Stimulated activated CD4-positive, alpha-beta T cell treated with anti-CD3 and anti-CD28 coated beads, Interleukin-12 subunit alpha, Interleukin-12 subunit beta, amount 100 ng/mL, for 4 hours (primary cell): ENCODE data around the gene MYMK.
A peak's percentile ranks its signal among the peaks of the same experiment; 100 is the strongest.

Experiments
- DNase-seq: peaks from one replicate; pipeline ENCODE4 v3.0.0-alpha.2; 2020

The MYMK gene

DNA sequence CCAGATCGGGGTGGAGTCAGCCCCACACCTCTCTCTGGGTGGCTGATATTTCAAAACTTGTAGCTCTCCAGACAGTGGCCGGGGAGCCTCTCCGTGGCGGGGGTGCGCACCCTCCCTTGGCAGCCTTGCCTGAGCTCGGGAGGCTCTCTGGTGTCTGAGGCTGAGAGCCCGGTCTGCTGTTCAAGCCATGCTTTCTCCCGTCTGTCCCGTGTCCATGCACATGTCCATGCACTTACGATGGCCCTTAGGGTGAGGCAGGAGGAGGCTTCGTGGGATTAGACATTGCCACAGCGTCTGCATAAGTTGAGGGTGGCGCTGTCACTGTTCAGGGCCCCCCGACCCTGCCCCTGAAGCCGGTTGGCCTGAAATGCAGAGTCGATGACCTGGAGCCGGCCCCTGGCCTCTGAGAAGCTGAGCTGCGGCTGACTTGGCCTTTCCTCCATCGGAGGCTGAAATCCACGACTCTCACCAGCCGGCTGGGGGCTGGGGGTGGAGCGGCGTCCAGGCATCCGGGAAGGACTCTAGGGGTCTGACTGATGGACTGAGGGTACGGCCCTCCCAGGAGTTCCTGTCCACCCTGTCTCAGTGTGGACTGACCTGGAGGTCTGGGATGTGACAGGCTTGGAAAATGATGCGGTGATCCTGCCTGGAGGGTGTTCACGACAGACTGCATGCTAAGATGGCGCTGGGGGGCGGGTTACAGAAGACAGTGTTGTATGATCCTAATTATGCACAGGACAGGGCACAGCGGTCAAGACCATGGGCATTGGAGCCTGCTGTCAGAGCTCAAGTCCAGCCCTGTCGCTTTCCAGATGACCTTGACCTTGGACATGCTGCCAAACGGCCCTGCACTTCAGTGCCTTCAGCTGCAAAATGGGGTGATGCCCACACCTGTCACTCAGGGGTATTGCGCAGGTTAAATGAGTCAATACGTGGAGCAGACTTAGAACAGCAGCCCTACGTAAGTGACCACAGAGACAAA, 27.6 kb downstream of the MYMK start:
- DNase-seq, result no peak

DNA sequence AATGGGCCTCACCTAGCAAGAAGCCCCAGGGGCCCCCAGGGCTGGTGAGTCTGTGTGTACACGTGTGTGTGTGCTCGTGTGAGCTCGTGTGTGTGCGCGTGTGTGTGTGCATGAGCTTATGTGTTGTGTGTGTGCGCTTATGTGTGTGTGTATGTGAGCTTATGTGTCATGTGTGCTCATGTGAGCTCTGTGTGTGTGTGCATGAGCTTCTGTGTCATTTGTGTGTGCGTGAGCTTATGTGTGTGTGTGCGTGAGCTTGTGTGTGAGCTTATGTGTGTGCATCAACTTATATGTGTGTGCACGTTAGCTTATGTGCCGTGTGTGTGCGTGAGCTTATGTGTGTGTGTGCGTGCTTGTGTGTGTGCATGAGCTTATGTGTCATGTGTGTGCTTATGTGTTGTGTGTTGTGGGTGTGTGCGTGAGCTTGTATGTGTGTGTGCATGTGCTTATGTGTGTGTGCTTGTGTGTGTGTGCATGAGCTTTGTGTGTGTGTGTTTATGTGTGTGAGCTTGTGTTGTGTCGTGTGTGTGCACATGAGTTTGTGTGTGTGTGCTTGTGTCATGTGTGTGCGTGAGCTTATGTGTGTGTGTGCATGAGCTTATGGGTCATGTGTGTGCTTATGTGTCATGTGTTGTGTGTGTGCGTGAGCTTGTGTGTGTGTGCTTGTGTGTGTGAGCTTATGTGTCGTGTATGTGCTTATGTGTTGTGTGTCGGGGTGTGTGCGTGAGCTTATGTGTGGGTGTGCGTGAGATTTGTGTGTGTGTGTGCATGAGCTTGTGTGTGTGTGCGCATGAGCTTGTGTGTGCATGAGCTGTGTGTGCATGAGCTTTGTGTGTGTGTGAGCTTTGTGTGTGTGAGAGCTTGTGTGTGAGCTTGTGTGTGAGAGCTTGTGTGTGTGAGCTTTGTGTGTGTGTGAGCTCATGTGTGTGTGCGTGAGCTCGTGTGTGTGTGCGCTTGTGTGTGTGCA, 29.1 kb downstream of the MYMK start:
- DNase-seq, result no peak

DNA sequence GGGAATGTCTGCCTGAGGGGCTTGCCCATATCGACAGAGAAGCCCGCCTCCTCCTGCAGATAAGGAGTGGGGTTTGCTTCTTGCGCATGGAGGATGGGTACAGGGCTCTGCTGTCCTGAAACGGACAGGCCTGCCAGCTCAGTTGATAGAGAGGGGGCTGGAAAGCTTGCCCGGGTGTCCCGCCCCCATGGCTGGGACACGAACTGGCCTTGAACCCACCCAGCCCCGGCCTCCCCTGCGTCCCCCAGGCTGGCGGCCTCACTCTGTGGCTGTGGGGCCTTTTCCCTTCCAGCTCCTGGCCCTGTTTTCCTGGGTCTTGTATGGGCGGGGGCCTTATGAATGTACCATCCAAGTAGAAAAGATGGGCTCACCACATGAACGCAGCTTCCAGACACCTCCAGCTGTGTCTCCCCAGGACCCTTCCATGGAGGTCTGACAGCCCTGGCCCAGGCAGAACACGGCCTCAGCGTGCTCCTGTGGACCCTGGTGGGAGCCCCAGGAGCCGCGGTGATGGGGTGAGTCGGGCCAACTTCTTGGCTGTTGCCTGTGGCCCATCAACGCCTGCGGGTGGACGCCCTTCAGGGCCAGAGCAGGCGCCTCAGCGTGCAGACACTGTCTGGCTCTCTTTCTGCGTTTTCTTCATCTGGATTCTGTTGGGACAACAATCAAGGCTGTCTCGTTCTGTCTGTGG, 30.0 kb downstream of the MYMK start:
- no peak for DNase-seq

DNA sequence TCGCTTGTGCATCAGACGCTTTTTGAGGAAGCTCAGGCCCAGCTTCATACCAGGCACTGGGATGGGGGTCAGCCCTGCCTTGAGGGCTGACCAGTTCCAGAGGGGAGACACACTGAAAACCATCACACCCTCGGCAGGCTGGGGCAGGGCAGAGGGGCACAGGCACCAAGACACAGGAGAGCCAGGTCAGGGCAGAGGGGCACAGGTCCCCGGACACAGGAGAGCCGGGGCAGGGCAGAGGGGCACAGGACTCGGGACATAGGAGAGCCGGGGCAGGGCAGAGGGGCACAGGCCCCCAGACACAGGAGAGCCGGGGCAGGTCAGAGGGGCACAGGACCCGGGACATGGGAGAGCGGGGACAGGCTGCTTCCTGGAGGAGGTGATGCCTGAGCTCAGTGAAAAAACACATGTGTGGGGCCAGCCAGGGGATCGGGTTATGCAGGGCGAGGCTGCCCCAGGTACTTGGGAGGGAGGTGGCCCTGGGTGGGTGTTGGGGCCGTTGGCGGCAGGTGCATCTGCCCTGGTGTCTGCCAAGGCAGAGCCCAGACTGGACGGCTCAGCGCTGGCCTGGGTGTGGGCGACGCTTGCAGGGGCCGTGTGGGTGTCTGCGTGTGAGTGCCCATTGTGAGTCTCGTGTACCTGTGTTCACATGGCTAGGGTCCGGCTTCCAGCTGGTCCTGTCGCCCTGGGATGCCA, 30.8 kb downstream of the MYMK start:
- DNase-seq, result no peak

DNA sequence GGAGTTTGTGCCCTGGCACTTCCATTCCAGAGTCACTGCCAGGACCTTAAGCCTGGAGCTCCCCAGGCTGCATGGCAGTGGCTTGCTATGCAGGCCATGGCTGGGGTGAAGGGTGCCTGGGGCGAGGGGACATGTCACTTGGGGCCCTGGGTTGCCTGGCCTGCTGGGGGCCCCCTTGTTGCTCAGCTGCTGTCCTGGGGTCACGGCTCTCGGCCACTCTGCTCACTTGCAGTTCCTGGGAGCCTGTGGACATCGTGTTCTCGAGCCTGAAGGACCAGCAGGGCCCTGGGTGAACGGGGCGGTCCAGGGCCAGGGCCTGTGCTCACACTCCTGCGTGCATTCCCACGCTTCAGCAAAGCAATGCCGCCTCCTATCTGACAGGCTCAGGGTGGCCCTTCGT, 31.3 kb downstream of the MYMK start:
- no peak for DNase-seq

DNA sequence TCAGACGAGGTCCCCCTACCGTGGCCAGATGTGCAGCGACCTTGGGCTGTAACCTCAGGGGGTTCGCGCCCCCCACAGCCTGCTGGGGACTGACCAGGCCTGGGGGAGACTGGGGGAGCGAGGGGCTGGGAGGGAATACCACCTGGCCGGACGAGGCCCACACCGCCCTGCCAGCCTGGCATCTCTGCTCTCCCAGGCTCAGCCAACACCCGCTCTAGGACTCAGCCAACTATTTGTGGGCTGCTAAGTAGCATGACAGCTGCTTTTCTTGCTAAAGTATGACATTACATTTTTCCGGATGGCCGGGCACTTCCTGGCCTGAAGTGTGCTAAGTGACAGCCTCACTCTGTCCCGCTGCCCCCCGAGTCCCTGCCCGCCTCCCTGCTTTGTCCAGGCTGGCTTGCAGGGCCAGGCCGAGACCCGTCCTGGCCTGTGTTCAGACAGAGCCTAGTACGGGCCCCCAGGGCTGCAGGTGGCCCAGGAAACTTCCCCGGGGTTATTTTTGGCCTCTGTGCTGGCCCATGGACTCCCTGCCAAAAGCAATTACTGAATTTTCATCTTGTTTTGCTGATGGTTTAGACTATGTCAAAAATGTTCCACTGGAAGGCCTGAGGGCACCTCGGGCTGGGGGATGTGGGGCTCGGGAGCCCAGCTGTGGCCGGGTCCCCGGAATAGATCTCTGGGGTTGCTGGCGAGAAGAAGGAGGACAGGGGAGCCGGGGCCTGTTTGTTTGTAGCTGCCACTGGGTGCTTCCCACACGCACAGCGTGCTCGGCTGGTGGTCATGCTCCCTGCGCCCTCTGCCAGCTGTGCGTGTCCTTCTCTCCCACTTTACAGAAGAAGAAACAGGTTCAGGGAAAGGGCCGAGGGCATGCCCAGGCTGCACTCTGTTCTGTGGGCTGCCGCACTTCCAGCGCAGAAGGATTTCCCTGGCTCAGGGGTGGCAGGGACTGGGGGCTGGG, 32.4 kb downstream of the MYMK start:
- no peak for DNase-seq

DNA sequence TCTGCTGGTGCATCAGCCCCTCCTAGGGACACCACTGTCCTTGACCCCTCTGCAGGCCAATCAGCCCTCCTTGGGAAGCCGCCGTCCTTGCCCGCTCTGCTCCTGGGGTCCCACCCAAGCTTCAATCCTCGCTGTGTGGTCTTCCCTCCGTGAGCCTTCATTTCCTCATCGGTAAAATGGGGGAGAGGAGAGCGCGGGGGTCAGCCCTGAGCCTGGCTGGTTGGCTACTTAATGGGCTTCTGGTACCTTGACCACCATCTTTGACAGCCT, 33.2 kb downstream of the MYMK start:
- no peak for DNase-seq

DNA sequence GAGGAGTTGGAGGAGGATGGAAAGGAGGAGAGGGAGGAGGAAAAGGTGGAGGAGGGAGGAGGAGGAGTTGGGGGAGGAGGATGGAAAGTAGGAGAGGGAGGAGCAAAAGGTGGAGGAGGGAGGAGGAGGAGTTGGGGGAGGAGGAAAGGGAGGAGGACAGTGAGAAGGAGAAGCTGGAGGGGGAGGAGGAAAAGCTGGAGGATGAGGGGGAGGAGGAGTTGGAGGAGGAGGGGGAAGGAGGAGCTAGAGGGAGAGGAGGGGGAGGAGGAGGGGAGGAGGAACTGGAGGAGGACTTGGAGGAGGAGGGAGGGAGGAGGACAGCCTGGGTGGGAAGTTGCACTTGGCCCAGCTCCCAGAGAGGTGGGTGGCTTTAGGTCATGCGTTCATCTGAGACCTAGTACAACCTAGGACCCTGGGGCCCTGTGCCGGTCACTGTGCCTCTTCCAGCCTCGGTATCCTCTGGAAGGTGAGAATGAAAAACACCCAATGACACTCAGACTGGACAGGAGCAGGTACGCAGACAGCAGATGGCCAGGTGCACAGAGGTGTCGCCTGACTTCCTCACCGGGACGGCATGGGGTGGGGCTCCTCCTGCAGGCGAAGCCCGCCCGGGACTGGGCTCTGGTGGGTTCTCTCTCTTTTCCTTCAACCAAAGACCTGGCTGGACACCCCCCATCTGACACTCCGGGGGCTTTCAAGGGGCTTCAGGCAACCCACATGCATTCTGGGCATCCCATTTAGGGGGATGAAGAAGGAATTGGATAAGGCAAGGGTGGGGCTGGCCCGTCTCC, 33.7 kb downstream of the MYMK start:
- DNase-seq, result no peak

DNA sequence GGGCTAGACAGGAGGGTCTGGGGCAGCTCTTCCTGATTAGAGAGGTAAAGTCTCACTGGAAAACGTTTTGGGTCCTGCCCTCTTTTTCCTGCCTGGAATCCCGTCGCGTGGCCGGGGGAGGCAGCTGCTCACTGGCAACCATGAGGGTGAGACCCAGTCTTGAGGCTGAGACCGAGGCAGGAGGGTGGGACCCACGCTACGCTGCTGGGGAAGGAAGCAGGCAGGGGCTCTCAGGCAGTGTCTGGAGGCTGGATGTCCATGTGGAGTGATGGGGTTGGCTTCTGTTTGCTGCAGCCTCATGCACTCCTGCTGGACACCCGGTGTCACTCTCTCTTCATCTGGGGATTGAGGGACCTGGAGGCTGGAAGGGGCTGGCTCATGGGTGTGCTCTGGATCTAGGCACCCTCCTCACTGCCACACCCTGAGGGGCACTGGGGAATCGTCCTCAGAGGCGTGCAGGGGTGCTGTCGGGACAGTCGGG, 34.5 kb downstream of the MYMK start:
- DNase-seq, result no peak

DNA sequence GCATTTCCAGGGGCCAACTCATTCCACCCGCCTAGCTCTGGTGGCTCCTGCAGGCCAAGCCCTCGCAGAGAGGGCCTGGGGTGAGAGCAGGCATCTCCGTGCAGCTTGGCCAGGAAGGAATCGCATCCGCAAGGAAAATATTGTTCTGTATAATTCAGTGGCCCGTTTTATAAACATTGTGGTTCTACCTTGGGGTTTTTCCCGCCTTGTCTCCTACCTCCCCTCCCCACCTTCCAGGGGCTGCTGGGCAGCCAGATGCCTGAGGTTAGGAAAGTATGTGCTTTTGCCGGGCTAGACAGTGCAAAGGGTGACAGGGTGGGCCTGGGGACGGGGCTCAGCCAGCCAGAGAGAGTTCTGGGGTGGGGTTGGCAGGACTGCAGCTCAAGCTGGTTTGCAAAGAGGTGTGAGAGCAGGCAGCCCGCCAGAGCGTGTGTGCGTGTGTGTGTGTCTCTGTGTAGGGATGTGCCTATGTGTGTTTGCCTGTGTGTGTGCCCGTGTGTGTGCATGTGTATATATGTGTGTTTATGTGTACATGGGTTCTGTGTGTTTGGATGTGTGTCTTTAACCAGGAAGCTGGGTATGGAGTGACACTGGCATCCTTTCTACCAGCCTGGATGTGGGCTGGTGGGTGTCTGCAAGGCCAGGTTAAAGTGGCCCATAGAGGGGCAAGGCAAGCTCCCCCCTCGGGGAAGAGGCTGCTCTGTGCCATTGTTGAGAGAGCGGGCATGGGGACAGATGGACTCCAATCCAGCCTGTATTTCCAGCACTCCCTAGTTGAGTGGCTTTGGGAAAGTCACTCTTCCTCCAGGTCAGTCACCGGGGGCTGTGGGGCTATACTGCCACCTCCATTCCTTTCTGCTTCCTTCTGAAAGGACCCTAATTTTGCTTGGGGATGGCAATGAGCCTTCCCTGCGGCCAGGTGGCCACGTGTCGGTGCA, 35.2 kb downstream of the MYMK start:
- DNase-seq, result no peak

DNA sequence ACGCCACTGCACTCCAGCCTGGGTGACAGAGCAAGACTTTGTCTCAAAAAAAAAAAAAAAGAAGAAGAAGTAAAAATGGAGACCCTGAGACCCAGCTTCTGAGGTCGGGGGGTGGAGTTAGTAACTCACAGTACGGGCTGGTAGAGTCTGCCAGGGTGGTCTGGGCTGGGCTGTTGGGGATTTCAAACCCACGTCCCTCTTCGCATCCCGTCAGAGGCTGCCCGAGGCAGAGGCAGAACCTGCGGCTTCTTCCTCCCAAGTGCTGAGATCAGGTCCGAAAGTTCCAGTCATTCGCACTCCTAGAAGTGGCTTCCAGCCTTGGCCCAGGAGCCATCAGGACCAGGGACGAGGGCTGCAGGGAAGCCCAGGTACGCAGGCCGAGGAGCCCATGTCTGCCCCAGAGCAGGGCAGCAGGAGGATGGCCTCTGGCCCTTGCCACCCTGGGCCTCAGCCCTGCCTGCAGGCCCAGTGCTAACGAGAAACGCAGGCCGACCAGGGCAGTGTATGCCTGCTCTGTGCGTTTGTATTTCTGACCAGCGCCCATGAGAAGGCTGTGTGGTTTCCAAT, 36.0 kb downstream of the MYMK start:
- DNase-seq, result no peak

DNA sequence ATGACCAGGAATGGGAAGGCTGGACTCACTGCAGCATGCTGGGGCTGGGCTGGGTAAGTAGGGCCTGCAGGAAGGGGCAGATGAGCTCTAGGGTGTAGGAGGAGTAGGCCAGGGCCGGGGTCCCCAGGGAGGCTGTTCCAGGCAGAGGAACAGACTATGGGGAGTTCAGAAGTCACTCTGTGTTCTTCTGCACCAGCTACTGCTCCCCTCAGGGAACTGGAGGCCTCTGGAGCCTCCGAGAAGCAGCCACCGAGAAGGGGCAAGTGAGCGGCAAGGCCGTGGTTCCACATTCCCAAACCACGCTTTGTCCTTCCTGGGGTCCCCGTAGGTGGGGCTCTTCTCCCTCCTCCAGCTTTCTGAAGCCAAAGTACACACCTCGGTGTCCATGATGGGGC, 37.4 kb downstream of the MYMK start:
- no peak for DNase-seq

DNA sequence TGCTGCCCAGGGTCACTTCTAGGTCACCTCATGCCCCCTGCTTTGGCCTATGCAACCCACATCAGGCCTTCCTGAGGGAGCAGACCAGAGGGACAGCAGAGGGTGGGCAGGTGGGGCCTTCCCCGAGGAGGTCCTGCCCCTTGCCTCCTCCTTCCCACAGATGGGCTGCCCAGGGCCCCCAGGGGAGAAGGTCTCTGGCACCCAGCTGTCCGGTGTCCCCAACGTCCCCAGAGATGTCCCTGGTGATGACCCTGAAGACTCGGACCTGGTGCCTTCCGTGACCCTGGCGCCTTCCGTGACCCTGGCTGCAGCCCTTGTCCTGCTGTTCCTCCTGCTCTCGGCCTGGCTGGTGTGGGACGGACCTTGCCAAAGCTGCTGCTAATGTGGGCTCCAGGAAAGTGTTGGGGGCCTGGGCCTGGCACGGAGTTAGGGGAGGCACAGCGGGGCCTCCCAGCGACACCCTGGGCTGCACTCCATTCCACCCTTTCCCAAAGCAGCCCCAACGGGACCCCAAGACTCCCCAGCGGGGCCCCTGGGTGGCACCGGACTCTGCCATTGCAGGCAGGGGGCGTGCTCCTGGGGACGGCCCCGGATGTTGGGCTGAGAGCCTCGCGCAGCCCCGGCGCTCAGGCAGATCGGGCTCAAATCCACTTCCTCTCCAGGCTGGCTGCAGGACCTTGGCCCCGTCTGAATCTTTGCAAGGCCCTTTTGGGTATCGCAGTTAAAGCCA, 39.1 kb downstream of the MYMK start:
- DNase-seq, result no peak

DNA sequence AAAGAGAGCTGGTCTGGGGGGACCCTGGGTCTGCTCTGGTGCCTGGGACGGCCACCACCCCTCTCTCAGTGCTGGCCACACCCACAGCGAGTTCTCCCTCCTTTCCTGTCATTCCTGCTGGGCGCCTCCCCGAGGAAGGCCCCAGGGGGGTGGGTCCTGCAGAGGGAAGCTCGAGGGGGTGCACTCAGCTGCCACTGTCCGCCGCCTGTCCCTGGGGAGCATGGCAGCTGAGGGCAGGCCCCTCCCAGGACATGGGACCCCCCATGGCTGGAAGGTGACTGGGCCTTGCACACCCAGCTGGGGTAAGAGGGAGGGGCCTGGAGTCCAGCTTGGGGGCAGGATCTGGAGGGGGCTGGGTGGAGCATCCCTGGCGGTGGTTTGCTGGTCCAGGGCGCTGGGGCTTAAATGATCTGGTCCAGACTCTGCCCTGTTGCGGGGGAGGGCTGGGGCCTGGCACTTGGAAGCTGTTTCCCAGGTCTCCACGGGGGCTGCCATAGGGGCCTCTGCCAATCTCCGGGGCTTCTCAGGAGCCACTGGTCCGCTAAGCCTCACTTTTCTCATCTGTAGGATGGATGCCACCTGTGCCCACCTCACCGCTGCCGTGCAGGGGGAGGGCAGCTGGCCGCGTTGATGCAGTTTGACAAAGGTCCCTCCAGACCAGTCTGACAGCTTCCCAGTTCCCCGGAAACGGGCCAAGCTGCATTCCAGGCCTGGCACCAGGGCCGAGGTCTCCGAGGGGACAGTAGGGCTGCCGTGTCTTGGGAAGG, 39.9 kb downstream of the MYMK start:
- no peak for DNase-seq

DNA sequence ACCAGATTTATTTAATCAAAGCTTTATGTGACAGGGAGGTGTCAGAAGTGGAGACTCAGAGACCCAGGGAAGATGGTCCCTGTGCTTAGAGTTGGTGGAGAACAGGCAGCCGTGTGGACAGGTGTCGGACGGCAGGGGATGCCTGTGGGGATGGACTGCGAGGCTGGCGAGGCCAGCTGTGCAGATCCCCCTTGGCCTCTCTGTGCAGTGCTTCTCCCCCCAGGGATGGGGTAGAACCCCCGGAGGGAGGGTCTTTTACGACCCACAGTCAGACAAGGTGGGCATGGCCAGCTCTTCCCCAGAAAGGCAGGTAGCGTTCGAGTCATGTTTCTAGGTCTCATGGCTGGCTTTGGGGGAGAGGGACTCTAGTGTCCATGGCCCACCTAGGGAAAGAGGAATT, 41.1 kb downstream of the MYMK start:
- no peak for DNase-seq

DNA sequence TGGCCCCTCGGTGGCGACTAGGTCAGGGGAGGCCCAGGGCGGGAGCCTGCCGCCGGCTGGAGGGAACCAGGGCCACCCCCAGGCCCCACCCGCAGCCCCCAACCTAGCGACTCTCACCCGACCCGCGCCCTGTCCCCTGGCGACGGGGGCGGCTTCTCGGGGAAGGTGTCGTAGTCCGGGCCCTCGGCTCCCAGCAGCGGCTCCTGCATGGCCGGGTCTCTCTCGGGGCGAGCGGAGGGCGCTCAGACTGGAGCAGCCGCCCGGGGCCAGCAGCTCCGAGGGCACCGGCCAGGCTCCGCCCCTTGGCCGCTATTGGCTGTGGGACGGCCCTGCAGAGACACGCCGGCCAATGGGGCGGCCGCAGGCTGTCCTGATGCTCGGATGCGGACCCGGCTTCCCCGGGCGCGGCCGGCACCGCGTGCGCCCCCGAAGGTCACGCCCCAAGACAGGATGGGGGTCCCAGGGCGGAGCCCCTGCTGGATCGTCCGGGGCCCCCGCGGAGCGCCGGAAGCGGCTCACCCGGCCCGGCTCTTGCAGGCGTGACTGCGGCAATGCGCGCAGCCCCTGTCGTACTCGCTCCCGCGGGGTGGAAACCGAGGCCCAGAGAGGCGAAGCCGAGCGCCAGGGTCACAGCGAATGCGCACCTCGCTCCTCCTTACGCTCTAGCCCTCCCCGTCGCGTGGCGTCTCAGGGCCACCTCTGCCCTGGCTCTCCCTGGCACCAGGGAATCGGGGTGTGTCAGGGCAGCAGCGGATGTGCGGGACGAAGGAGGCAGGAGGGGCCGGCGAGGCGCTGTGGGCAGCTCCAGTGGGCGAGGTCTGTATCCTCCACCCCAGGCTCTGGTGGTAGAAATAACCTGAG, 45.7 kb downstream of the MYMK start, which contains the start of gene SLC2A6:
Gene SLC2A6 (minus strand): TSS at position 249 of the 861 bp plus-strand sequence. CDS start 40 bp downstream, at position 209.
- peak; percentile 79 for DNase-seq
